Measurements from ENCODE around the gene CECR2. TPM values are rescaled to one million over a fixed set of nuclear protein-coding genes. Genes with fewer than 3 reads are reported as not detected.

CECR2 gene
- total RNA-seq, 1 donor = not detected

GRCh38 chr22:17396516-17396915 lies 27.3 kb downstream of the CECR2 start:
- no peak for DNase-seq (ENCODE audit: low read depth)
- TF ChIP-seq CTCF (IDR thresholded peaks at IDR 0.05; ENCODE audit: insufficient read depth, low read depth, low read length) = no peak
- H3K4me3 ChIP-seq (ENCODE audit: low read depth, low read length) = no peak overlapping the region

- H3K4me3 ChIP-seq (ENCODE audit: low read depth, low read length) = no peak overlapping the region
- no peak for TF ChIP-seq CTCF (IDR thresholded peaks at IDR 0.05; ENCODE audit: insufficient read depth, low read depth, low read length)
- no peak for DNase-seq (ENCODE audit: low read depth)
Measured at GRCh38 chr22:17397756-17398547, 28.7 kb downstream of the CECR2 start.

GRCh38 chr22:17400305-17400704 lies 31.0 kb downstream of the CECR2 start:
- no peak overlapping the region for H3K4me3 ChIP-seq (ENCODE audit: low read depth, low read length)
- DNase-seq (ENCODE audit: low read depth) = no peak
- no peak for TF ChIP-seq CTCF (IDR thresholded peaks at IDR 0.05; ENCODE audit: insufficient read depth, low read depth, low read length)

GRCh38 chr22:17401728-17402127 lies 32.5 kb downstream of the CECR2 start:
- no peak for DNase-seq (ENCODE audit: low read depth)
- H3K4me3 ChIP-seq (ENCODE audit: low read depth, low read length) = no peak overlapping the region
- TF ChIP-seq CTCF (IDR thresholded peaks at IDR 0.05; ENCODE audit: insufficient read depth, low read depth, low read length) = no peak

- no peak overlapping the region for H3K4me3 ChIP-seq (ENCODE audit: low read depth, low read length)
- no peak for TF ChIP-seq CTCF (IDR thresholded peaks at IDR 0.05; ENCODE audit: insufficient read depth, low read depth, low read length)
- DNase-seq (ENCODE audit: low read depth) = no peak
Measured at GRCh38 chr22:17402293-17402692, 33.0 kb downstream of the CECR2 start.

- DNase-seq (ENCODE audit: low read depth) = no peak
- no peak overlapping the region for H3K4me3 ChIP-seq (ENCODE audit: low read depth, low read length)
- TF ChIP-seq CTCF (IDR thresholded peaks at IDR 0.05; ENCODE audit: insufficient read depth, low read depth, low read length) = no peak
Measured at GRCh38 chr22:17403906-17404305, 34.6 kb downstream of the CECR2 start.

- no peak for TF ChIP-seq CTCF (IDR thresholded peaks at IDR 0.05; ENCODE audit: insufficient read depth, low read depth, low read length)
- DNase-seq (ENCODE audit: low read depth) = no peak
- no peak overlapping the region for H3K4me3 ChIP-seq (ENCODE audit: low read depth, low read length)
Measured at GRCh38 chr22:17407643-17408042, 38.4 kb downstream of the CECR2 start.
